ENCODE measurements around the gene NMU. TPM values are rescaled to one million over a fixed set of nuclear protein-coding genes. Genes with fewer than 3 reads are reported as not detected.
A peak's percentile ranks its signal among the peaks of the same experiment; 100 is the strongest.

Gene NMU
- total RNA-seq, 1 donor from 2014 or later, result not detected

- peaks cover 8% of the 10 kb centered on the region for H3K27me3 Mint-ChIP-seq
- no peak for TF ChIP-seq CTCF (IDR thresholded peaks at IDR 0.05)
- ATAC-seq (ENCODE audit: low read depth) (no peak), DNase-seq (no peak)
- no peaks in the 10 kb centered on the region for H3K9me3 Mint-ChIP-seq
- H3K4me3 Mint-ChIP-seq, result no peak overlapping the region
- H3K4me1 Mint-ChIP-seq, result no peaks in the 10 kb centered on the region
- H3K27ac Mint-ChIP-seq, result no peak overlapping the region
- POLR2A ChIA-PET, result no interaction called here
- CTCF ChIA-PET, result no interaction called here
- intact Hi-C loops (cut with micrococcal nuclease), result no loop called here
- H3K36me3 Mint-ChIP-seq (ENCODE audit: low read depth), result no peaks in the 10 kb centered on the region
Observed at GRCh38 chr4:55650483-55650882, 14.4 kb upstream of the NMU start.

- H3K27me3 Mint-ChIP-seq, result peaks cover 29% of the 10 kb centered on the region
- H3K27ac Mint-ChIP-seq, result no peak overlapping the region
- ChIA-PET POLR2A (no interaction called here), CTCF (no interaction called here)
- no peak for ATAC-seq (ENCODE audit: low read depth)
- H3K9me3 Mint-ChIP-seq, result no peaks in the 10 kb centered on the region
- no peak overlapping the region for H3K4me3 Mint-ChIP-seq
- H3K4me1 Mint-ChIP-seq, result peaks cover 15% of the 10 kb centered on the region
- H3K36me3 Mint-ChIP-seq (ENCODE audit: low read depth), result no peaks in the 10 kb centered on the region
- intact Hi-C loops (cut with micrococcal nuclease), result loop anchor here (10.0 kb wide), 2 partner anchors 93 to 193 kb away; partner anchors contain the start of gene CLOCK
- no peak for TF ChIP-seq CTCF (IDR thresholded peaks at IDR 0.05)
- DNase-seq, result no peak
Observed at GRCh38 chr4:55637272-55637820, 1.2 kb upstream of the NMU start.

- ATAC-seq (ENCODE audit: low read depth) (no peak), DNase-seq (no peak)
- intact Hi-C loops (cut with micrococcal nuclease), result loop anchor here (1.0 to 10.0 kb wide), 3 partner anchors 92 to 227 kb away; partner anchors contain the start of gene CLOCK
- Mint-ChIP-seq H3K27me3 (peaks cover 29% of the 10 kb centered on the region), H3K9me3 (no peaks in the 10 kb centered on the region), H3K4me1 (peaks cover 15% of the 10 kb centered on the region), H3K27ac (no peak overlapping the region), H3K36me3 (ENCODE audit: low read depth) (no peaks in the 10 kb centered on the region), H3K4me3 (peak overlapping the region; percentile 68)
- TF ChIP-seq CTCF (IDR thresholded peaks at IDR 0.05), result no peak
- CTCF ChIA-PET, result no interaction called here
- POLR2A ChIA-PET, result no interaction called here
Observed at GRCh38 chr4:55636656-55636999, 530 bp upstream of the NMU start.

GRCh38 chr4:55635282-55635681 is 816 bp downstream of the NMU start:
- Mint-ChIP-seq H3K9me3 (peaks cover 3% of the 10 kb centered on the region), H3K4me1 (peaks cover 15% of the 10 kb centered on the region), H3K27me3 (peaks cover 36% of the 10 kb centered on the region), H3K36me3 (ENCODE audit: low read depth) (no peaks in the 10 kb centered on the region), H3K27ac (no peak overlapping the region), H3K4me3 (peak overlapping the region; percentile 73)
- ChIA-PET CTCF (no interaction called here), POLR2A (no interaction called here)
- ATAC-seq (ENCODE audit: low read depth) (no peak), DNase-seq (no peak)
- intact Hi-C loops (cut with micrococcal nuclease), result loop anchor here (10.0 kb wide), 2 partner anchors 90 to 190 kb away; partner anchors contain the start of gene CLOCK
- TF ChIP-seq CTCF (IDR thresholded peaks at IDR 0.05), result no peak

DNA sequence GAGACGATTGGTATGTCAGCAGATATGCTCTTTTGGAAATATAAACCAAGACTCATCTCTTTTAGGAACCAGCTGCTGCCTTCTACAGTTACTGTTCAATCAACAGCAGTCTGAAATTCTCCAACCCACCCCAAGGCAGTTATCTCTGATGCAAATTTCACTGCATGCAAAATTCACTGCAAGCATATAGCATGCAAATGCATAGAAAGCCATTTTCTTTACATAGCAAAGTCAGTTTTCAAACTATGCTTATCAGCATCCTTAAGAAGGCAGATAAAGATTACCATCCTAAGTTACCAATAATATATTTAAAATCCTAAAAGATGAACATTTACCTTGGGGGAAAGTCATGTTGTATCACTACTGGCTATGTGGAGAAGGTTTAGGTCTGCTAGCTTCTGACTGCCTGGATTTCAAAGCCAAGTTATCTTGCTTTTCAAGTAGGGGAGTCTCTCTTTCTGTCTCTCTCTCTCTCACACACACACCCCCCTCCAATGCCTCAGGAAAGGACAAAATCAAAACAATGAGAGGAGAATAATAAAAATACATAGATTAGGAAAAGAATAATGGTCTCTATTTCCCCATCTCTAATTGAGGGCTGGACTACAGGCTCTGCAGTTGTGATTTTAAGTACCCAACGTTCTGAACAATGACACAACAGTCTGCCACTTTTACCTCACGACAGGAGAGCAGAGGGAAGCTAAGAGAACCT is 1.5 kb downstream of the NMU start:
- ATAC-seq (ENCODE audit: low read depth), result no peak
- ChIA-PET POLR2A (no interaction called here), CTCF (no interaction called here)
- intact Hi-C loops (cut with micrococcal nuclease), result loop anchor here (10.0 kb wide), 2 partner anchors 90 to 190 kb away; partner anchors contain the start of gene CLOCK
- peaks cover 3% of the 10 kb centered on the region for H3K9me3 Mint-ChIP-seq
- H3K4me1 Mint-ChIP-seq, result peaks cover 15% of the 10 kb centered on the region
- H3K4me3 Mint-ChIP-seq, result no peak overlapping the region
- H3K27ac Mint-ChIP-seq, result no peak overlapping the region
- TF ChIP-seq CTCF (IDR thresholded peaks at IDR 0.05), result no peak
- no peak for DNase-seq
- H3K27me3 Mint-ChIP-seq, result peaks cover 36% of the 10 kb centered on the region
- H3K36me3 Mint-ChIP-seq (ENCODE audit: low read depth), result no peaks in the 10 kb centered on the region
